Measurements from ENCODE around the gene SORL1.

- no peak for TF ChIP-seq CTCF (IDR thresholded peaks at IDR 0.05)
- TF ChIP-seq POLR2A (IDR thresholded peaks at IDR 0.05) = no peak
Measured at GRCh38 chr11:121651257-121651605, 199.1 kb downstream of the SORL1 start.

Data from testis (tissue), 2 donors.